ENCODE measurements around the gene MEX3C.

Gene MEX3C

DNA sequence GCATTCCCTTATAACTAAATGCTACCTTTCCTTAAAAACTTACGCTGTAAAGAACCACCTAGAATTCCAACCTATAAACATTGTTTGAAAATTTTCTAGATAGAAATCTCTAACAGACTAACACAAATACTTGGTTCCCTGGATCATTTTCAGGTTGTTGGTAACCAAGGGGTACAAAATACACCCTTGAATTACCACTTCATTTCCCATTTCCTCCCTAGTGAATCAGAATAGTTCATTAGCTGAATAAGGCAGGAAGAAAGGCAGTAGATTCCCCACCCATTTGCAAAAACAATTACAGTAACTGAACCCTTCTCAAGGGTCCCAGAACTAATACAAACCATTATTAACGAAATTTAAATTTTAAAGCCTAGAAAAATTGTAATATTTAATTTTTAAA is 5.5 kb downstream of the MEX3C start:
- TF ChIP-seq CTCF (conservative IDR thresholded peaks at IDR 0.05; ENCODE audit: control insufficient read depth, insufficient read depth, low read depth, low read length): no peak
- DNase-seq (ENCODE audit: low read depth): no peak

GRCh38 chr18:51191128-51191717 is 6.3 kb downstream of the MEX3C start:
- peak; percentile 9 for DNase-seq (ENCODE audit: low read depth)
- no peak for TF ChIP-seq CTCF (conservative IDR thresholded peaks at IDR 0.05; ENCODE audit: control insufficient read depth, insufficient read depth, low read depth, low read length)
- H3K4me3 ChIP-seq (ENCODE audit: control insufficient read depth, low read depth, low read length): no peak overlapping the region

More for the DNA sequence above, 5.5 kb downstream of the MEX3C start:
- H3K4me3 ChIP-seq (ENCODE audit: control insufficient read depth, low read depth, low read length): no peak overlapping the region

DNA sequence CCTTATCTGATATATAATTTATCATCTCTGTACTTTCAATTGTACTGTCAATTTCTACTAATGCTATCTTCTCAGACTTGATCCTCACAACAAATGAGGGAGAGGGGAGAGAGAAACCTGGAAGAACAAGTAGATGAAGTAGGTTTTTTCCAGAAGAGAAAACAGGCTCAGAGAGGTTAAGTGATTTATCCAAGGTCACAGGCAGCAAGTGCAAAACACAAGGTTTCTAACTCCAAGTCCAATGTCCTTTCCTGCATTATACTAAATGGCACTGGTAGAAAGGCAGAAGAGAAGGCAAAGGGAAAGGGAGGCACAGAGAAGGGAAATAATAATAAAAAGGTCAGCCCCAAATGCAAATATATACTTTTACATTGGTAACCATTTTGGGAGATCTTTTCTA is 7.5 kb downstream of the MEX3C start:
- H3K4me3 ChIP-seq (ENCODE audit: control insufficient read depth, low read depth, low read length): no peak overlapping the region
- TF ChIP-seq CTCF (conservative IDR thresholded peaks at IDR 0.05; ENCODE audit: control insufficient read depth, insufficient read depth, low read depth, low read length): no peak
- no peak for DNase-seq (ENCODE audit: low read depth)

DNA sequence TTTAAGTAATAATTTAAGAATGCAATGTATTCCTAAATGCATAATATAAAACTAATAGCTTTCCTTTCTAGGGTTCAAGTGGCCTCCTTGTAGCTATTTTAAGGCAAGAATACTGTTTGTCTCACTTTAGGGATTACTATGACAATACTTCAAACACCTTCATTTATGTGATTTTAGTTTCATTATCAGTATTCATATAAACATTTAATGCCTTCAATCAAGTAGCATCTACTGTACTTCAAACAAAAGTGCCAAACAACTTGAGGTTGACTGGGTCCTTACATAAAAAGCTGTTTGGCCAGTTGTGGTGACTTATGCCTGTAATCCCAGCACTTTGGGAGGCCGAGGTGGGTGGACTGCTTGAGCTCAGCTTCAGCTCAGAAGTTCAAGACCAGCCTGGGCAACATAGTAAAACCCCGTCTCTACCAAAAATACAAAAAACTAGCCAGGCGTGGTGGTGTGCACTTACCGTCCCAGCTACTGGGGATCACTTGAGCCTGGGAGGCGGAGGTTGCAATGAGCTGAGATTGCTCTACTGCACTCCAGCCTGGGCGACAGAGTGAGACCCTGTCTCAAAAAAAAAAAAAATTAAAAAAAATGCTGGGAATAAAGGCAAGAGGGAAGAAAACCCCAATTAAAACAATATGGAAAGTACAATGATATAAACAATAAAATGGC is 9.3 kb downstream of the MEX3C start:
- TF ChIP-seq CTCF (conservative IDR thresholded peaks at IDR 0.05; ENCODE audit: control insufficient read depth, insufficient read depth, low read depth, low read length): no peak
- no peak overlapping the region for H3K4me3 ChIP-seq (ENCODE audit: control insufficient read depth, low read depth, low read length)
- no peak for DNase-seq (ENCODE audit: low read depth)

DNA sequence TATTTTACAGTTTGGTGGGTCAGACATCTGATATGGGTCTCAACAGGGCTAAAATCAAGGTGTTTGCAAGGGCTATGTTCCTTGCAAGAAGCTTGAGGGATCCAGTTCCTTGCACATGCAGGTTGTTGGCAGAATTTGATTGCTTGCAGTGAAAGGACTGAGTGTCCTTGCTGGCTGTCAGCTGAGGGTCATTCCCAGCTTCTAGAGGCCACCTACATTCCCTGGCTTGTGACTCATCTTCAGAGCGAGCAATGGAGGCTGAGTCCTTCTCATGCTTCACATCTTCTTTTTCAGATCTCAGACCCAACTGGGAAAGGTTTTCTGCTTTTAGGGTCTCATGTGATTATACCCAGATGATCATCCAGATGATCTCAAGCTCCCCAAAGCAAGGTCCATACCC is 12.4 kb downstream of the MEX3C start:
- no peak overlapping the region for H3K4me3 ChIP-seq (ENCODE audit: control insufficient read depth, low read depth, low read length)
- DNase-seq (ENCODE audit: low read depth): peak; percentile 10
- no peak for TF ChIP-seq CTCF (conservative IDR thresholded peaks at IDR 0.05; ENCODE audit: control insufficient read depth, insufficient read depth, low read depth, low read length)

DNA sequence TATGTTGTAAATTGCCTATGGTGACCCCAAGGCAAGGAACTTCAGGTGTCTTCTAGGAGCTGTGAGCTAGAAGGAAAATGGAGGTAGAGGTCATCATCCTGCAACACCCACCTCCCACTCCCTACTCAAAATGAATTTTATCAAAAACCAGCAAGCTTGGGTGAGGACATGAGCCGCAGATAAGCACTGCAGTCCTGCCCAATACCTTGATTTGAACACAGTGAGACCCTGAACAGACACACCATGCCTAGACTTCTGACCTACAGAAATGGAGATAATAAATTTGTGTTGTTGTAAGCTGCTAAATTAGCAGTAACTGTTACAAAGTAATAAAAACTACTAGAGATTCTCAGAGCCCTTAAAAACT is 13.4 kb downstream of the MEX3C start:
- no peak for TF ChIP-seq CTCF (conservative IDR thresholded peaks at IDR 0.05; ENCODE audit: control insufficient read depth, insufficient read depth, low read depth, low read length)
- no peak for DNase-seq (ENCODE audit: low read depth)
- H3K4me3 ChIP-seq (ENCODE audit: control insufficient read depth, low read depth, low read length): no peak overlapping the region

Measured in fibroblast of mammary gland (primary cell).